GM19193 (cell line): ENCODE measurements around the gene TARS2.

Experiments used
- POLR2A ChIP-seq: IDR thresholded peaks from 4 replicates; pipeline ENCODE4 v1.6.1; 2011; ENCODE audit not compliant: insufficient read depth, insufficient read length; ENCODE audit errors: extremely low read depth

The TARS2 gene

GRCh38 chr1:150516050-150516591 lies 28.9 kb downstream of the TARS2 start:
- no peak for TF ChIP-seq POLR2A

GRCh38 chr1:150516616-150517015 lies 29.4 kb downstream of the TARS2 start:
- no peak for TF ChIP-seq POLR2A

- TF ChIP-seq POLR2A = no peak
Measured at GRCh38 chr1:150521196-150521968, 34.2 kb downstream of the TARS2 start.

- no peak for TF ChIP-seq POLR2A
Measured at GRCh38 chr1:150525348-150525747, 38.1 kb downstream of the TARS2 start.

GRCh38 chr1:150528196-150528595 lies 41.0 kb downstream of the TARS2 start:
- TF ChIP-seq POLR2A = no peak

GRCh38 chr1:150529017-150529416 lies 41.8 kb downstream of the TARS2 start:
- TF ChIP-seq POLR2A = no peak

- TF ChIP-seq POLR2A = no peak
Measured at GRCh38 chr1:150530491-150531159, 43.4 kb downstream of the TARS2 start.

GRCh38 chr1:150532860-150533259 lies 45.6 kb downstream of the TARS2 start:
- TF ChIP-seq POLR2A = no peak

GRCh38 chr1:150534002-150534401 lies 46.8 kb downstream of the TARS2 start:
- no peak for TF ChIP-seq POLR2A

- TF ChIP-seq POLR2A = no peak
Measured at GRCh38 chr1:150535511-150536287, 48.5 kb downstream of the TARS2 start.

- no peak for TF ChIP-seq POLR2A
Measured at GRCh38 chr1:150536836-150537731, 49.9 kb downstream of the TARS2 start.

- TF ChIP-seq POLR2A = no peak
Measured at GRCh38 chr1:150537732-150538684, 50.8 kb downstream of the TARS2 start.

- no peak for TF ChIP-seq POLR2A
Measured at GRCh38 chr1:150543500-150544143, 56.4 kb downstream of the TARS2 start.

GRCh38 chr1:150544204-150544603 lies 57.0 kb downstream of the TARS2 start:
- no peak for TF ChIP-seq POLR2A
